NCI-H526 treated with DMSO at 0.1 percent for 48 hours (cell line): ENCODE measurements around the gene RAB4B.
"Not testable (repeated sequence)": the region's sequence is repeated elsewhere in the genome, so short reads cannot be mapped to it uniquely, and the experiment has no call there.

Source experiments
- DNase-seq: peaks from one replicate; lab custom pipeline; 2025; lab: John Stamatoyannopoulos, UW

The RAB4B gene

GRCh38 chr19:40777937-40778705 is at the start of gene RAB4B:
Gene RAB4B (plus strand): TSS chr19:40778247. CDS start chr19:40778376, 129 bp downstream.
- peak; percentile 100 for DNase-seq

- not testable (repeated sequence) for DNase-seq
Observed at GRCh38 chr19:40730065-40730464, 48.0 kb upstream of the RAB4B start.

DNA sequence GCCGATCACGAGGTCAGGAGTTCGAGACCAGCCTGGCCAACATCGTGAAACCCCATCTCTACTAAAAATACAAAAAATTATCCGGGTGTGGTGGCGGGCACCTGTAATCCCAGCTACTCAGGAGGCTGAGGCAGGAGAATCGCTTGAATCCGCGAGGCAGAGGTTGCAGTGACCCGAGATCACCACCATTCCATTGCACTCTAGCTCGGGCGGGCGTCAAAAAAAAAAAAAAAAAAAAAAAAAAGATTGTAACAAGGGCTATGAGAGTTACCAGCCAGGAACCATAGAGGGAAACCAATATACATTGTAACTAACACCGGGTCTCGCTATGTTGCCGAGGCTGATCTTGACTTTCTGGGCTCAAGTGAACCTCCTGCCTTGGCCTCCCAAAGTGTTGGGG is 45.7 kb upstream of the RAB4B start:
- DNase-seq, result not testable (repeated sequence)

- no peak for DNase-seq
Observed at GRCh38 chr19:40733149-40733548, 44.9 kb upstream of the RAB4B start.

DNA sequence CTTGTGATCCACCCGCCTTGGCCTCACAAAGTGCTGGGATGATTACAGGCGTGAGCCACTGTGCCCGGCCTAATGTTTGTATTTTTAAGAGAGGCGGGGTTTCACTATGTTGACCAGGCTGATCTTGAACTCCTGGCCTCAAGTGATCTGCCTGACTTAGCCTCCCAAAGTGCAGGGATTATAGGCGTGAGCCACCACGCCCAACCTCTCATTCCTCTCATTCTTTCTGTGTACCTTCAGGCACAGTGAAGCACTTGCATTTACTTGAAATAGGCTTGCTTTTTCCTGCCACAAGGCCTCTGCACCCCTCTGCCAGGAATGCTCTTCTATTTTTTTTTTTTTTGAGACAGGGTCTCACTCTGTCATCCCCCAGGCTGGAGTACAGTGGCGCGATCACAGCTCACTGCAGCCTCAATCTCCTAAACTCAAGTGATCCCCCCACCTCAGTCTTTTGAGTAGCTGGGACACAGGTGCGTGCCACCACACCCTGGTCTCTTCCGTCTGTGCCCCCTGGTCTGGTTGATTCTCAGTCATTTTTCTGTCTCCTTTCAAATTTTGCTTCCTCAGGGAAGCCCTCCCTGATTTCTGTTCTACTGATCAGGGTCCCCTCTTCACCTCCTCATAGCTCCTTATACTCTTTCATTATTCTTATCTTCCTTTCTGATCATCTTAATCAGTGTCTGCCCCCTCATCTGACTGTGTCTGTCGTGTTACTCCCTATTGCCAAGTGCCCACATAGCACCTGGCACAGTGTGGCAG is 42.9 kb upstream of the RAB4B start:
- DNase-seq, result no peak

GRCh38 chr19:40736661-40737060 is 41.4 kb upstream of the RAB4B start:
- DNase-seq, result no peak

DNA sequence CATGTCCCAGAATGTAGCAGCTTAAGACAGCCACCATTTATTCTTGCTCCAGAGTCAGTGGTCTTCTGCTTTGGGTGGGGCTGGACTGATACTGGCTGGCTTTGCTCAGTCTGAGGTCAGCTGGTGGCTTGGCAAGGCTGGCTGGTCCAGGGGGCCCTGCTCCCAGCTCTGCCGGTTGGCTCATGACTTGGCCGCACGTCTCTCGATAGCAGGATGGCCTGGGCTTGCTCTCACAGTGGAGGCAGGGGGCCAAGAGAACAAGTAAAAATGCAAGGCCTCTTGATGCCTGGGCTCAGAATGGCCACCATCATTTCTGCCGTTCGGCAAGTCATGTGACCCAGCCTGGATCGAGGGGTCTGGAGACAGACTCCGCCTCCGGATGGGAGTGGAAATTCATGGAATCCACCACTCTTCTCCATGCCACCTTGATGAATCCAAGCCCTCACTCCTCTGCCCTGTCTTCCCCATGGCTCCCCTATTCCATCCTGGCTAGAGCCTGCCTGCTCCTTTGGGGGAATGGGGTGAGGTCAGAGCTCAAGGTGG is 40.9 kb upstream of the RAB4B start:
- DNase-seq, result no peak

DNA sequence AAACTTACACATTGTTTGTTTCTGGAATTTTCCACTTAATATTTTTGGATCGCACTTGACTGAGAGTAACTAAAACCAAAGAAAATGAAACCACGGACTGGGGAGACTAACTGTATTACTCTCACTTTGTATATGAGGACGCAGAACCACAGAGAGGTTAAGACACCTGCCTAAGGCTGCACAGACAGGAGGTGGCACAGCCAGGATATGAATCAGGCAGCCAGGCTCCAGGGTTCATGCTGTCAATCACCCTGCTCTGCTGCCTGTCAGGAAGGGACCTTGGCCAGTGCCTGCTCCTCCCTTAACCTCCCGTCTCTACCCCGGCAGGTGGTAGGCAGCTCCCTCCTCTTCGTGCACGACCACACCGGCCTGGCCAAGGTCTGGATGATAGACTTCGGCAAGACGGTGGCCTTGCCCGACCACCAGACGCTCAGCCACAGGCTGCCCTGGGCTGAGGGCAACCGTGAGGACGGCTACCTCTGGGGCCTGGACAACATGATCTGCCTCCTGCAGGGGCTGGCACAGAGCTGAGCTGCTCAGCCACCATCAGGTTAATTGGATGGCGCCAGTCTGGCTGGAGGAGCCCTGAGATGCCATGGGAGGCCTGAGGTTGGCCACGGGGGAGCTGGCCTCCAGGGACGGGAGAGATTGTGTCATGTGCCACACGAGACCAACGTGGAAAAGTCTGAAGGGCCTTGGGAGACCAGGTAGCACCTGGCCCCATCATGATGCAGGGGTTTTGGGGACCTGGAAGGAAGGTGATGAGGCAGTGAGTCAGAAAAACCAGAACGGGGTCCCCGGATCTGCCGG is 38.8 kb upstream of the RAB4B start:
- DNase-seq, result no peak

- DNase-seq, result no peak
Observed at GRCh38 chr19:40739871-40740703, 38.0 kb upstream of the RAB4B start.

GRCh38 chr19:40740747-40741146 is 37.3 kb upstream of the RAB4B start:
- DNase-seq, result no peak

- no peak for DNase-seq
Observed at GRCh38 chr19:40741527-40742390, 36.3 kb upstream of the RAB4B start.

DNA sequence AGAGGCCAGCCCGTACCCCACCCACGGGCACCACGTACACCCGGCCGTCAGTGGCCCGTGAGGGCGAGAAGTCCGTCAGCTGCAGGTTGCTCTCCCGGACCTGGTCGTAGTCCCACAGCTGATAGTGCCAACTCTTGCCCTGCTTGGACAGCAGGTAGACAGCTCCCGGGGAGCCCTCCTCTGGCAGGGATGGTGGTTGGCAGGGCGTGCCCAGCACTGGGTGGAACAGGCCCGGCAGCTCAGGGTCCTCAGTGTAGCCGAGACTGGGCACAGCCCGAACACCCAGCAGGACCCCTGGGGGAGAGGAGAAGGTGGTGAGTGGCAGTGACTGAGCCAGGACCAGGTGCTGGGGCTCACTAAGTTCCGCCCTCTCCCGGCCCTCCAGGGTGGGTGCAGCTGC is 35.6 kb upstream of the RAB4B start:
- no peak for DNase-seq

DNA sequence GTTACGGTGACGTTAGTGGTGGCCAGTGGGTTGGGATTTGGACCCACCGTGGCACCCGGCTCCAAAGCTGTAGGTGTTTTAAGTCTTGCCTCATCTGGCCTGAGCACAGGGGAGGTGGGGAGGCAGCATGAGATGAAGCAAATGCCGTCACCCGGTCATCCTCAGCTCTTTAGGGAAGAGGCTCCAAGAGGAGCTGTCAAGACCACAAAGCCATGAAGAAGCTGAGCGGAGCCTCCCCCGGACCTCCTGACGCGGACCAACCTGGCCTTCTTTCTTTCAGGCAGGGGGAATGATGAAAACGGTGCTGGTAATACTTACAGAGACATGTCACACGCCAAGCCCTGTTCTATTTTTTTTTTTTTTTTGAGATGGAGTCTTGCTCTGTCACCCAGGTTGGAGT is 35.2 kb upstream of the RAB4B start:
- no peak for DNase-seq

DNA sequence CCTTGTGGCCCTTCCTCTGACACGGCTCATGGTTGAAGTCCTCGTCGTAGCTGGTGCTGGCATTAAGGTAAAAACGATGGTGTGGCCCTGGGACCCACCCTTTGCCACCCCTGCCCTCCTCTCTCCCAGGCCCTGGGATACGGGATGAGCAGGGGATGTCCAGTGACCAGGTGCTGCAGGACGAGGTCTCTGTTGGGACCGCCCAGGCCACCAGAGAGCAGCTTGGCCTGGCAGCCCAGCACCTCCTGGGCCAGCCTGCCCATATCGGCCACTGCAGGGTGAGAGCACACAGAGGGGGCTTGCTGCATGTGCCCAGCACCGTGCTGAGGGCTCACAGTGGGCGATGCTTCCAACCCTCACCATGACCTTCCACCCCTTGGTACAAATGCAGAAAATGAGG is 34.1 kb upstream of the RAB4B start:
- DNase-seq, result no peak

GRCh38 chr19:40744554-40745401 is 33.3 kb upstream of the RAB4B start:
- no peak for DNase-seq

DNA sequence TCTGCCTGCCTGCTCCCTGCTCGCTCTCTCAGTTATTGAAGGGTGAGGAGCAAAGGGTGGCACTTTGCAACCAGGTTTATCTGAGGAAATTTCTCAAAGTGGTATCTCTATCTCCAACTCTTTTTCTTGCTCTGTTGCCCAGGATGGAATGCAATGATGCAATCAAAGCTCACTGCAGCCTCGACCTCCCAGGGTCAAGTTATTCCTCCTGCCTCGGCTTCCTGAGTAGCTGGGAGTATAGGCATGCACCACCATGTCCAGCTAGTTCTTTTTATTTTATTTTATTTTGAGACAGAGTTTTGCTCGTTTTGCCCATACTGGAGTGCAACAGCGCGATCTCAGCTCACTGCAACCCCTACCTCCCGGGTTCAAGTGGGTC is 32.7 kb upstream of the RAB4B start:
- no peak for DNase-seq

- no peak for DNase-seq
Observed at GRCh38 chr19:40747536-40747935, 30.5 kb upstream of the RAB4B start.

GRCh38 chr19:40750058-40750873 is 27.8 kb upstream of the RAB4B start, which contains the start of gene ACTMAP:
Gene ACTMAP (minus strand): TSS chr19:40750477. CDS start chr19:40749803, 674 bp downstream.
- DNase-seq, result peak; percentile 99
